NCI-H2171 (cell line): ENCODE data around the gene ZNF77.
"Not testable (repeated sequence)": the region's sequence is repeated elsewhere in the genome, so short reads cannot be mapped to it uniquely, and the experiment has no call there.

Experiments used
- DNase-seq: peaks from one replicate; lab custom pipeline; 2025; lab: John Stamatoyannopoulos, UW

The ZNF77 gene

DNA sequence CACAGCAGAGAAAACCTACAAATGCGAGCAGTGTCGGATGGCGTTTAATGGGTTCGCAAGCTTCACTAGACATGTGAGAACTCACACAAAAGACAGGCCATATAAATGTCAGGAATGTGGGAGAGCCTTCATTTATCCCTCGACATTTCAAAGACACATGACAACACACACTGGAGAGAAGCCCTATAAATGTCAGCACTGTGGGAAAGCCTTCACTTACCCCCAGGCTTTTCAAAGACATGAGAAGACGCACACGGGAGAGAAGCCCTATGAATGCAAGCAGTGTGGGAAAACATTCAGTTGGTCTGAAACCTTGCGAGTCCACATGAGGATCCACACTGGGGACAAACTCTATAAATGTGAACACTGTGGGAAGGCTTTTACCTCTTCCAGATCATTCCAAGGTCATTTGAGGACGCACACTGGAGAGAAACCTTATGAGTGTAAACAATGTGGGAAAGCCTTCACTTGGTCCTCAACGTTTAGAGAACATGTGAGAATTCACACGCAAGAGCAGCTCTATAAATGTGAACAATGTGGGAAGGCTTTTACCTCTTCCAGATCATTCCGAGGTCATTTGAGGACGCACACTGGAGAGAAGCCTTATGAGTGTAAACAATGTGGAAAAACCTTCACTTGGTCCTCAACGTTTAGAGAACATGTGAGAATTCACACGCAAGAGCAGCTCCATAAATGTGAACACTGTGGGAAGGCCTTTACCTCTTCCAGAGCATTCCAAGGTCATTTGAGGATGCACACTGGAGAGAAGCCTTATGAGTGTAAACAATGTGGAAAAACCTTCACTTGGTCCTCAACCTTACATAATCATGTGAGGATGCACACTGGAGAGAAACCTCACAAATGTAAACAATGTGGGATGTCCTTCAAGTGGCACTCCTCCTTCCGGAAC, 27.2 kb downstream of the ZNF77 start:
- DNase-seq, result no peak

DNA sequence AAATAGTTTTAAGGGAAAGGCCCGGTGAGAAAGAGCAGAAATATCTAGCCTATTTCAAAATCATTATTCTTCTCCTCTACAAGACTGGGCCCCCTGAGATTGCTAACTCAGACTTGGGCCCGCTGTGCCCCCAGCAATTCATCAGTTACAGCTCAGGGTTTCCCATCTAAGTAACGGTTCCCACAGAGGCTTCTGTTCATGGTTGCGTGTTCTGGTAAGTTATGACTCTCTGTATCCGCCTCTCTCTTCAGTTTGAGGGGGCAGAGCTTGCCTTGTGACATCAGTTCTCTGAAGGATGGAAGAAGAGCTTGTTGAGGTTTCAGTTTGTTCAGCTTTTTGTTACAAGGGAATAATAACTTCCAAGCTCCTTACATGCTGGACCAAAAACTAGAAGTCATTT, 32.5 kb downstream of the ZNF77 start:
- no peak for DNase-seq

DNA sequence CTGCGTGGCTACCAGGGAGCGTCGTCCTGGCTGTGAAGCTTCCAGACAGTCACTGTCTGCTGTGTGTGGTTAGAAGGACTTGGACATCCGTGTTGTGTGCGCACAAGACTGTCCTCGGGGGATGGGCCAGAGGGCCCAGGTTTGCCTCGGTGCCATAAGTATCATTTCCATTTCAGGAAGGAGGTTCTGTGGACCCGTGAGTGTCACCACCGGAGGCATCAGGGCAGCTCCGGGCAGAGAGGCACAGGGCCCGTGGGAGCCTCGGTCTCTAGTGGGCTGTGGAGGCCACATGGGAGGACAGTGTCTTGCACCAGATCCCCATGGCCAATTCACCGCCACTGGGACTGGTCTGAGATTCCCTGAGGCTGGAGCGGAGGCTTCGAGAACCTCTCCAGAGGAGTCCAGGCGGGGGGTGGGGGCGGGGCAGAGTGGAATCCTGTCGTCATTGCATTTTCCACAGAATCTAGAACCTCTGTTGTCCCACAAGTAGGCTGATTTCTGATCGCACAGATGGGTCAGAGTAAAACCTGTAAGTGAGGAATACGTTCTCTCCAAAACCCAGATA, 38.1 kb downstream of the ZNF77 start:
- DNase-seq, result no peak

DNA sequence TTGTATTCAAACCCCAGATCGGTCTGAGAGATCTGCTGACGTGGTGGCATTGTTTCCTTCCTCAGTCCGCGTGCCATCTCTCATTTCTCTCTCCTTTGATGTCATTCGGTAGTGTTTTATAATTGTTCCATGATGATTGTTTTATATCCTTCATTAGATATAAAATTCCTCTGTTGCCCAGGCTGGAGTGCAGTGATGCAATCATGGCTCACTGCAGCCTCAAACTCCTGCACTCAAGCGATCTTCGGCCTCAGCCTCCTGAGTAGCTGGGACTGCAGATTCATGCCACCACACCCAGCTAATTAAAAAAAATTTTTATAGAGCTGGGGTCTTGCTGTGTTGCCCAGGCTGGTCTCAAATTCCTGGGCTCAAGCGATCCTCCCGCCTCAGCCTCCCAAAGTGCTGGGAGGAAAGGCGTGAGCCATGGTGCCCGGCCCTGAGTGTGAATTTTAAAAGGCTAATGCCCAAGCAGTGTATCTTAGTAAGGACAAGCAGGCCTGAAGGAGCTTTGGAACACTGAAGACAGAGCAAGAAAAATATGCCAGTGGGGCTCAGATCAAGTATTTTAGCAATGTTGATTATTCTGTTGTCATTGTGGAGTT, 38.8 kb downstream of the ZNF77 start:
- DNase-seq, result no peak

DNA sequence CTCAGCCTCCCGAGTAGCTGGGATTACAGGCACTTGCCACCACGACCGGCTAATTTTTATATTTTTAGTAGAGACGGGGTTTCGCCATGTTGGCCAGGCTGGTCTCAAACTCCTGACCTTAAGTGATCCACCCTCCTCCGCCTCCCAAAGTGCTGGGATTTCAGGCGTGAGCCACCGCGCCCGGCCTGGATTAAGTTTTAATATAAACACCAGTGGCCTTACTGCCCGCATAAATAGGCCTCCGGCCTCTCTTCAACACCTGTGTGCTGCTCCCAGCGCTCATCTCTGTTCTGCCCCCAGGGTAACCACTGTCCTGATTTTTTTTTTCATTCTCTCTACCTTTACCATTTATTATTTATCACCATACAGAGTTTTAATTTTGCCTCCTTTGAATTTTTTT, 41.4 kb downstream of the ZNF77 start:
- not testable (repeated sequence) for DNase-seq

DNA sequence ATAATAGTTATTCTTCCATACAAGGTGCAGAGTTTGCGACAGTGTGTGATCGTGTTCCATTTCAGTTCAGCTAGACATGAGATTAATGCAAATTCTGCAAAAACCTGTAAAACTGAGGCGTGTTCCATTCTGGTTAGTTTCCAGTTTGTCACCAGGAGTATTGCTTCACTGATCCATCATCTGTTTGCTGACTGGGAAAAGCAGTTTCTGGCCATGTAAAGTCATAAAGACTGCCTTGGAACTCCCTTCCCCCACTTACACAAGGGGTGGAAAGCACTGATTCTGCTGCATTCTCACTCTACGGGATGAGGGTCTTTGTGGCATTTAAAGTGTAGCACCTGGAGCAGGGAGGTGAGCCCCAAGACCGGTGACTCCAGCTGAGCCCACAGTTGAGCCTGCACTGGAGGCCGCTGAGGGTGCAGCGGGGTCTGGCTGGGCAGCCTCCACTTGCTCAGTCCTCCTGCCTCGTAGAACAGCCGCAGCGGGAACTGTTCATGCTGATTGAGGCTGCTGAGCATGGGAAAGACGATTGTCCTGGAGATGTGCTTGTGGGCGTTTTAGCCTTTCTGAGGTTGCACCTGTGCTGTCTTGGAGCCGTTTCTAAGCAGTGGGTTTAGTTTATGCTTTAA, 42.1 kb downstream of the ZNF77 start:
- no peak for DNase-seq

DNA sequence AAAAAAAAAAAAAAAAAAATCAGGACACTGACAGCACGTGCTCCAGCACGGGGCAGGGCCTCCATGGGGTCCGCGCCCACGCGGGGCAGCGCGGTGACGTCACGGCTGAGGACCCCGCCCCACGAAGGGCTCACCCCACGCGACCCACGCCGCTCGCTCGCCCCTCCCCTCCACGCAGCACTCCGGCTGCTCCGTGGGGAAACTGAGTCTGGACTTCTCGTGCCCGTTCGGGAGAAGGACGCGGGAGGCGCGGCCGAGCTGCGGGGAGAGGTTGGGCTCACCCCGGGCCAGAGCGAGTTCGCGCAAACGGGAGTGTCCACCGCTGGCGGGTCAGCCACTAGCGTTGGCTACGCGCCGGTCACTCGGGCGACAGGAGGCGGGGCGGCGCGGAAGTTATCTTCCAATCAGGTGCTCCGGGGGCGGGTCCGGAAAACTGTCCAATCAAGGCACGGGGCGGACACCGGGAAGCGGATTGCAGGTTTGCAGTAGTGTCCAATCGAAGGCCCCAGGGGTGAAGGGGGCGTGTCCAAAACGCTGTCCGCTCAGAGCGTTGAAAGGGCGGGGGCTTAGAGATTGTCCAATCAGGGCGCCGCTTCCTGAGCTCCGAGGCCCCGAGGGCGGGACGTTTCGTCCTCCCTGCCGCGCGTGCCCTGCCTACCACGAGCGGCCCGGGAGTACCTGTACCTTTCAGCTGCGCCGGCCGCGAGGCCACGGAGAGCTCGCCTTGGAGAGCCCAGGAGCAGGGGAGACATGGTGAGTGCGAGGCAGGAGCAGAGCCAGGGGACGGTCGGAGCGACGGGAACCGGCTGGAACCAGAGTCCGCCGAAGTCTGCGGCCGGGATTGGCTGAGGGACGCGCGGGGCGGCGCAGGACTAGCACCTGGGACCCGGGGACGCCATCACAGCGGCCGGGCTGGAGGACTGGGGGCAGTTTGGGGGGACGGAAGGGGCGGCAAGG, 44.2 kb downstream of the ZNF77 start, which contains the start of gene ZNF57:
ZNF57 (plus strand) TSS at position 633 of the 957 bp plus-strand sequence; CDS start at position 751, 118 bp downstream.
- DNase-seq, result peak; percentile 96

DNA sequence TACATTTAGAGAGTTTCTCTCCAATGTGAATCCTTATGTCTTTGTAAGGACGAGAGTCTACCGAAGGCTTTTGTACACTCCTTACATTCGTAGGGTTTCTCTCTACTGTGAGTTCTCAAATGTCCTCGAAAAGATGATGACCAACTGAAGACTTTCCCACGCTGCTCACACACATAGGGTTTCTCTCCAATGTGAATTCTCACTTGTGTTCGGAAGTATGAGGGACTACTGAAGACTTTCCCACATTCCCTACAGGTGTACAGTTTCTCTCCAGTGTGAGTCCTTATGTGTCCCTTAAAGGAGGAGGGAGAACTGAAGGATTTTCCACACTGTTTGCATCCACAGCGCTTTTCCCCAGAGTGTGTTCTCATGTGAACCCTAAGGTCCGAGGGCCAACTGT, 48.1 kb downstream of the ZNF77 start:
- no peak for DNase-seq

DNA sequence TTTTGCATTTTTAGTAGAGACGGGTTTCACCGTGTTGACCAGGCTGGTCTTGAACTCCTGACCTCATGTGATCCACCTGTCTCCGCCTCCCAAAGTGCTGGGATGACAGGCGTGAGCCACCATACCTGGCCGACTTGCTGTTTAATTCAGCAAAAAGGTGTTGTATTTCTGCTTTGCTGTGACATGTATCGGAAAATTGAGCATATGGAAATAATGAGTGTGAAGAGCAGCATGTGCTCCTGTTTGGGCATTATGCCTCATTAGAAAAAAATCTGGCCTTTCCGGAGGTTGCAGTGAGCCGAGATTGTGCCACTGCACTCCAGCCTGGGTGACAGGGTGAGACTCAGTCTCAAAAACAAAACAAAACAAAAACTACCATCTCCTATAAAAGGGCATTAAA, 54.2 kb downstream of the ZNF77 start:
- DNase-seq, result peak; percentile 61

DNA sequence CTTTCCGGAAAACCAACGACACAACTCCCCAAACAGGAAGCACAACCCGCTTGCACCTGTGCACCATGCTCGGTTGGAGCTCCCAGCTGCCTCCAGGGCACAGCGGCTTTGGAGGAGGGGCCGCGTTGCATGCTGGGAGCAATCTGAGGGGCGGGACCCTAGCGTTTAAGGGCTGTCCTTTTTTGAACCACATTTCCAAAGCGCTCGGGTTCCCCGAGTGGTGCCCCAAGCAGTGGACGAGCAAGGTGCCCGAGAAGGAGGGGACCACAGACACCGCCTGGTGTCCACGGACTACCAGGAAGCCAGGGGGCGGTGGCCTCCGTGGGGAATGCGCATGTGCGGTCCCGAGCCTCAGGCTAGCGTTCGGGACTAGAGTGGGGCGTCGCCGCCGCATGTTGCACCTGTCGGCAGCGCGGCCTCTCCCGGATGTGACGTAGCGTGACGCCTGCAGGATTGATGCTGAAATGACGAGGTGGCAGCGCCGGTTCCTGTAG, 56.0 kb downstream of the ZNF77 start:
- no peak for DNase-seq

DNA sequence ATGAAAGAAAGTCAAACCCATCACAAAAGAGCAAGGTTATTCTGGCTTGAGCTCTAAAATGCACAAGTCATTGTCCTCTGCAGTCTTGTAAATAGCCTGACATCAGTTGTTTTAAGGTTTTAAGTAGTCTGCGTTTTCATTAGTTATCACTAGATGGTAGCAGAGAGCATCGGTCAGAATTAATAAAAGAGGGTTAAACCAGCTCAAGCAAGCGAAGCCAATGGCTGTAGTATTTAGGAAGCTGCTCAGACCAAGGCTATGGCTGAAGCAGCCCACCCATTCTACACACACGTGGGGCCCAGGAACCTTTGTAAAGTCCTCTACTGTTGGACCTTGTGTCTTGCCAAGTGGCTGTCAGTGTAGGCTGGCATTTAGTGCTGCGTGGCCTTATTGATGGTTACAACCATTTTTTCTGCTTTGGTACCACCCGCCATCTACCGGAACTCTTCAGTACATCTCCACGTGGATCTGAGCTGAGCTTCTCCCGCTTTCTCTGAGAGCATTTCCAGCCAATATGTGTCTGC, 57.3 kb downstream of the ZNF77 start:
- peak; percentile 44 for DNase-seq

DNA sequence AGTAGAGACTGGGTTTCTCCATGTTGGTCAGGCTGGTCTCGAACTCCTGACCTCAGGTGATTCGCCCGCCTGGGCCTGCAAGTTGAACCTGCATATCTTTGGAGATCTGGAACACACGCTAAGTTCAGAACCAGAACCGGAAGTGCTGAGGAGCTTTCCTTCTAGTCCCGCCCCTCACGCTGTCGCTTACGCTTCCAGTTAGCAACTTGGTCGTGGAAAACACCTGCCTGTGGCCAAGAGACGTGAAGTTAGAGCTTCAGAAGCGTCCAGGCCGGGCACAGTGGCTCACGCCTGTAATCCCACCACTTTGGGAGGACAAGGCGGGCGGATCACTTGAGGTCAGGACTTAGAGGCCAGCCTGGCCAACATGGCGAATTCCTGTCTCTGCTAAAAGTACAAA, 59.0 kb downstream of the ZNF77 start:
- no peak for DNase-seq

DNA sequence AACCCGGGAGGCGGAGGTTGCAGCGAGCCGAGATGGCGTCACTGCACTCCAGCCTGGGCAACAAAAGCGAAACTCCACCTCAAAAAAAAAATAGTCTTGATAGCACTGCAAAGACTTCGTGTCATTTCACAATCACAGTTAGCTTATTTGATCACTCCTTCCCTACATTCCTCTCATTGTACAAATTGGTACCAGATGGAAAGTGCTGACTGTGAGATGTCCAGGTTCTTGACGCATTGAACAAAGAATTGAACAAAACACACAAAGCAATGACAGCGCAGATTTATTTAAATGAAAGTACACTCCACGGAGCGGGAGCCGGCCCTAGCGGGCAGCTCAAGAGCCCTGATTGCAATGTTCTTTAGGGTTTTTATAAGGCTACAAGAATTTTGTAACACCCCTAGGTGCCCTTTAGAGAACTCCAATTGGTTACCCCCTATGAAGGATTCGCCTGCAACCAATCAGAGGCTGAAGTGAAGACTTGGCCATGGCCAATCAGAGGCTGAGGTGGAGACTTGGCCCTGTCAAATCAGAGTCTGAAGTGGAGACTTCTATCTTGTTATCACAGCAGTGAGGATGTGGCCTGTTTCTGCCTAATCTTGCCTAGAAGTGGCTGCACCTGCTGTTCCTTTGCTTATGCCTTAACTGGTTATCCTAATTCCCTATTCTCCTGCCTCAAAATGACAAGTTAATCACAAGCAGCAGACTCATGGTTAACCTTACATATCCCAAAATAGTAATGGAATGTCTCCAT, 60.9 kb downstream of the ZNF77 start:
- DNase-seq, result no peak
